HepG2 (cell line): ENCODE results near the gene IKBIP.

Source experiments
- CTCF ChIP-seq: sonication (generic); formaldehyde crosslinking; IDR thresholded peaks from 2 replicates; pipeline ENCODE4 v1.5.0; 2020; ENCODE audit warnings: mild to moderate bottlenecking, missing genetic modification reagents, moderate library complexity
- EP300 ChIP-seq, 3 experiments: sonication (generic) in 1 of 3; formaldehyde crosslinking in 1 of 3; IDR thresholded peaks; 2 replicates each; pipeline versions ENCODE4 v1.5.1 to v1.6.1; 2011 to 2020; ENCODE audit warnings: low read depth in 2 of 3, low read length in 2 of 3, borderline replicate concordance in 1 of 3, improper control_type of control experiment in 1 of 3, mild to moderate bottlenecking in 1 of 3, missing genetic modification reagents in 1 of 3, moderate library complexity in 1 of 3
- JUNB ChIP-seq: sonication (generic); formaldehyde crosslinking; IDR thresholded peaks from 2 replicates; pipeline ENCODE4 v1.8.0; 2022; ENCODE audit warnings: missing genetic modification reagents, mild to moderate bottlenecking, borderline replicate concordance
- PRDM15 ChIP-seq: sonication (generic); formaldehyde crosslinking; IDR thresholded peaks from 2 replicates; pipeline ENCODE4 v1.4.0; 2020; ENCODE audit warnings: missing genetic modification reagents
- RXRB ChIP-seq: IDR thresholded peaks from 2 replicates; pipeline ENCODE4 v1.6.1; 2016; ENCODE audit warnings: borderline replicate concordance, missing genetic modification reagents, missing compliant biosample characterization
- SAFB2 ChIP-seq: sonication (generic); formaldehyde crosslinking; IDR thresholded peaks from 2 replicates; pipeline ENCODE4 v1.5.1; 2020; ENCODE audit warnings: missing genetic modification reagents, low read depth, mild to moderate bottlenecking, borderline replicate concordance
- THAP7 ChIP-seq: sonication (generic); formaldehyde crosslinking; IDR thresholded peaks from 2 replicates; pipeline ENCODE4 v1.8.1; 2023; ENCODE audit warnings: mild to moderate bottlenecking, missing genetic modification reagents
- USF2 ChIP-seq, 2 experiments: sonication (generic) in 1 of 2; formaldehyde crosslinking in 1 of 2; IDR thresholded peaks; 2 replicates each; pipeline versions ENCODE4 v1.5.1 to v1.6.1; 2011 to 2020; ENCODE audit warnings: borderline replicate concordance in 1 of 2, low read depth in 1 of 2, low read length in 1 of 2, mild to moderate bottlenecking in 1 of 2, missing genetic modification reagents in 1 of 2, moderate library complexity in 1 of 2
- YY1 ChIP-seq: IDR thresholded peaks from 2 replicates; pipeline ENCODE4 v1.6.1; 2011; ENCODE audit warnings: low read length, low read depth, moderate library complexity, mild to moderate bottlenecking; ENCODE audit not compliant: insufficient read depth, insufficient replicate concordance
- ZBTB44 ChIP-seq: sonication (generic); formaldehyde crosslinking; IDR thresholded peaks from 2 replicates; pipeline ENCODE4 v1.4.0; 2020; ENCODE audit warnings: missing genetic modification reagents
- ZNF121 ChIP-seq: sonication (generic); formaldehyde crosslinking; IDR thresholded peaks from 2 replicates; pipeline ENCODE4 v1.5.0; 2020; ENCODE audit warnings: mild to moderate bottlenecking, missing genetic modification reagents
- ZNF550 ChIP-seq: sonication (generic); formaldehyde crosslinking; IDR thresholded peaks from 2 replicates; pipeline ENCODE4 v1.4.0; 2020; ENCODE audit warnings: mild to moderate bottlenecking, missing genetic modification reagents, borderline replicate concordance
- ZNF782 ChIP-seq: sonication (generic); formaldehyde crosslinking; IDR thresholded peaks from 2 replicates; pipeline ENCODE4 v1.4.0; 2020; ENCODE audit warnings: missing genetic modification reagents, mild to moderate bottlenecking, borderline replicate concordance

GRCh38 chr12:98635657-98636323, 8.8 kb downstream of the IKBIP start:
- TF ChIP-seq ZBTB44: no peak
- TF ChIP-seq JUNB (CRISPR knock-in tag): no peak
- TF ChIP-seq USF2 (IDR thresholded peaks at IDR 0.05; ENCODE audit: low read depth, low read length): no peak
- TF ChIP-seq USF2 (CRISPR knock-in tag; IDR thresholded peaks at IDR 0.05; ENCODE audit: borderline replicate concordance): no peak
- no peak for TF ChIP-seq CTCF
- no peak for TF ChIP-seq PRDM15 (CRISPR knock-in tag)
- no peak for TF ChIP-seq SAFB2 (CRISPR knock-in tag)
- no peak for TF ChIP-seq EP300 (IDR thresholded peaks at IDR 0.05; ENCODE audit: low read depth in 2 of 2, low read length in 2 of 2)
- TF ChIP-seq EP300 (CRISPR knock-in tag; IDR thresholded peaks at IDR 0.05; ENCODE audit: borderline replicate concordance): no peak
- TF ChIP-seq YY1: no peak
- TF ChIP-seq ZNF782 (CRISPR knock-in tag): no peak
- TF ChIP-seq ZNF121: no peak
- TF ChIP-seq THAP7: no peak
- no peak for TF ChIP-seq RXRB (CRISPR knock-in tag)
- TF ChIP-seq ZNF550: no peak
